Dendritic cell treated with granulocyte-macrophage colony-stimulating factor and Interleukin-4, amounts not matched to agents 40 ng/mL and 50 ng/mL, for 4 days (primary cell): ENCODE data around the gene CATSPERZ.

Experiments
- H3K27ac Mint-ChIP-seq: one replicate; pipeline ENCODE4 v1.8.0; 2022; ENCODE audit warnings: mild to moderate bottlenecking, mixed read lengths
- H3K27me3 Mint-ChIP-seq: one replicate; pipeline ENCODE4 v1.8.0; 2022; ENCODE audit warnings: mild to moderate bottlenecking, mixed read lengths
- H3K36me3 Mint-ChIP-seq: one replicate; pipeline ENCODE4 v1.8.0; 2022; ENCODE audit warnings: low read depth, mixed read lengths
- H3K4me1 Mint-ChIP-seq: one replicate; pipeline ENCODE4 v1.8.0; 2022; ENCODE audit warnings: low read depth, mixed read lengths
- H3K4me3 Mint-ChIP-seq: one replicate; pipeline ENCODE4 v1.8.0; 2022; ENCODE audit warnings: mild to moderate bottlenecking, moderate library complexity, mixed read lengths
- H3K9me3 Mint-ChIP-seq: one replicate; pipeline ENCODE4 v1.8.0; 2022; ENCODE audit warnings: mixed read lengths
- intact Hi-C: fragments of 100-400 bp; cut with micrococcal nuclease; formaldehyde crosslinking; loops from one replicate; pipeline ENCODE4 v1.15.0; 2022

Gene CATSPERZ

DNA sequence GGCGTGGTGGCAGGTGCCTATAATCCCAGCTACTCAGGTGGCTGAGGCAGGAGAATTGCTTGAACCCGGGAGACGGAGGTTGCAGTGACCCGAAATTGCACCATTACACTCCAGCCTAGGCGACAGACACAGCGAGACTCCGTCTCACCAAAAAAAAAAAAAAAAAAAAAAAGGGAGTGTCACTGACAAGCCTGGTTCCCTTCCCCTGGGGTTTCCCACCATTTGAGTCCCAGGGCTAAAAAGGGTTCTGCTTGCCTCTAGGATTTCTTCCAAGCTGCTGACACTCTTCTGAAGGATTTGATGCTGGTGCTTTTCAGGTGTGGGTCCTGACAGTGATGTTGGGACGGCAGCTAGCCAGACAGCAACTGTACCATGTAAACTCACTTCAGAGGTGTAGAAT is 38.6 kb downstream of the CATSPERZ start:
- no peak overlapping the region for H3K4me3 Mint-ChIP-seq
- intact Hi-C loops: no loop called here
- H3K27me3 Mint-ChIP-seq: no peaks in the 10 kb centered on the region
- peak overlapping the region; percentile 93 for H3K27ac Mint-ChIP-seq
- H3K4me1 Mint-ChIP-seq: peaks cover 64% of the 10 kb centered on the region
- H3K9me3 Mint-ChIP-seq: no peaks in the 10 kb centered on the region
- H3K36me3 Mint-ChIP-seq: peaks cover 25% of the 10 kb centered on the region

- intact Hi-C loops: no loop called here
- Mint-ChIP-seq H3K27me3 (no peaks in the 10 kb centered on the region), H3K4me1 (peaks cover 66% of the 10 kb centered on the region)
Observed at GRCh38 chr11:64339286-64339685, 39.1 kb downstream of the CATSPERZ start.

GRCh38 chr11:64339754-64340408 is 39.7 kb downstream of the CATSPERZ start, which contains the start of gene CCDC88B:
CCDC88B (plus strand) TSS chr11:64340204; CDS start chr11:64340267, 63 bp downstream.
- Mint-ChIP-seq H3K9me3 (no peaks in the 10 kb centered on the region), H3K4me1 (peaks cover 68% of the 10 kb centered on the region), H3K27me3 (no peaks in the 10 kb centered on the region), H3K36me3 (peaks cover 37% of the 10 kb centered on the region), H3K27ac (peak within 1 kb of the TSS; percentile 93), H3K4me3 (peak within 1 kb of the TSS; percentile 80)
- intact Hi-C loops: loop anchor here (5.0 kb wide), 1 partner anchor 33 kb away; the partner anchor contains the start of gene ESRRA

More at GRCh38 chr11:64339286-64339685, 39.1 kb downstream of the CATSPERZ start:
- peaks cover 31% of the 10 kb centered on the region for H3K36me3 Mint-ChIP-seq
- peak overlapping the region; percentile 80 for H3K4me3 Mint-ChIP-seq
- H3K27ac Mint-ChIP-seq: peak overlapping the region; percentile 93
- H3K9me3 Mint-ChIP-seq: no peaks in the 10 kb centered on the region

DNA sequence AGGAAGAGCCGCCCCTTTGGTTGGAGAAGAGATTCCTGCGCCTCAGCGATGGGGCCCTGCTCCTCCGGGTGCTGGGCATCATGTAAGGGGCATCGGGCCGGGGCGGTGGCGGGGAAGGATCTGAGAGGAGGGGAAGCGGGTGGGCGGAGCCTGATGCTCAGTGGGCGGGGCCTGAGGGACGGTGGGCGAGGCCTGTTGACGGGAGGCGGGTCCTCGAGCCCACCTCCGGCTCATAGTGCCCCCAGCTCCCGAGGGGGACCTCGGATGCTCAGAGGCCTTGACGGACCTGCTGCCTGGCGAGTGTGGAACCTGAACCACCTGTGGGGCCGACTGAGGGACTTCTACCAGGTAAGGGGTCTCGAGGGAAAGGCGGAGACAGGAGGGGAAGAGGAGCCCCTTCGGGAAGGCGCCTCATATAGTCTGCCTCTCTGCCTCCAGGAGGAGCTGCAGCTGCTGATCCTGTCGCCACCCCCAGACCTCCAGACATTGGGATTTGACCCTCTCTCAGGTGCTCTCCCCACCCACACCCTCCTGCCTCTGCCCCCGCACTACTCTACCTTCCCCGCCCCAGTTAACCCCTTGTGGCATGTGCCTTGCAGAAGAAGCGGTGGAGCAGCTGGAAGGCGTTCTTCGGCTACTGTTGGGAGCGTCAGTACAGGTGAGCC is 40.6 kb downstream of the CATSPERZ start:
- Mint-ChIP-seq H3K9me3 (no peaks in the 10 kb centered on the region), H3K36me3 (peaks cover 46% of the 10 kb centered on the region), H3K27me3 (no peaks in the 10 kb centered on the region), H3K27ac (peak overlapping the region; percentile 93), H3K4me3 (peak overlapping the region; percentile 80), H3K4me1 (peaks cover 69% of the 10 kb centered on the region)
- intact Hi-C loops: loop anchor here (5.0 kb wide), 1 partner anchor 34 kb away; the partner anchor contains the start of gene ESRRA

- intact Hi-C loops: loop anchor here (5.0 kb wide), 1 partner anchor 34 kb away; the partner anchor contains the start of gene ESRRA
- Mint-ChIP-seq H3K4me3 (peak overlapping the region; percentile 80), H3K27me3 (no peaks in the 10 kb centered on the region), H3K36me3 (peaks cover 52% of the 10 kb centered on the region), H3K27ac (peak overlapping the region; percentile 48), H3K9me3 (no peaks in the 10 kb centered on the region), H3K4me1 (peaks cover 74% of the 10 kb centered on the region)
Observed at GRCh38 chr11:64341429-64341828, 41.3 kb downstream of the CATSPERZ start.

DNA sequence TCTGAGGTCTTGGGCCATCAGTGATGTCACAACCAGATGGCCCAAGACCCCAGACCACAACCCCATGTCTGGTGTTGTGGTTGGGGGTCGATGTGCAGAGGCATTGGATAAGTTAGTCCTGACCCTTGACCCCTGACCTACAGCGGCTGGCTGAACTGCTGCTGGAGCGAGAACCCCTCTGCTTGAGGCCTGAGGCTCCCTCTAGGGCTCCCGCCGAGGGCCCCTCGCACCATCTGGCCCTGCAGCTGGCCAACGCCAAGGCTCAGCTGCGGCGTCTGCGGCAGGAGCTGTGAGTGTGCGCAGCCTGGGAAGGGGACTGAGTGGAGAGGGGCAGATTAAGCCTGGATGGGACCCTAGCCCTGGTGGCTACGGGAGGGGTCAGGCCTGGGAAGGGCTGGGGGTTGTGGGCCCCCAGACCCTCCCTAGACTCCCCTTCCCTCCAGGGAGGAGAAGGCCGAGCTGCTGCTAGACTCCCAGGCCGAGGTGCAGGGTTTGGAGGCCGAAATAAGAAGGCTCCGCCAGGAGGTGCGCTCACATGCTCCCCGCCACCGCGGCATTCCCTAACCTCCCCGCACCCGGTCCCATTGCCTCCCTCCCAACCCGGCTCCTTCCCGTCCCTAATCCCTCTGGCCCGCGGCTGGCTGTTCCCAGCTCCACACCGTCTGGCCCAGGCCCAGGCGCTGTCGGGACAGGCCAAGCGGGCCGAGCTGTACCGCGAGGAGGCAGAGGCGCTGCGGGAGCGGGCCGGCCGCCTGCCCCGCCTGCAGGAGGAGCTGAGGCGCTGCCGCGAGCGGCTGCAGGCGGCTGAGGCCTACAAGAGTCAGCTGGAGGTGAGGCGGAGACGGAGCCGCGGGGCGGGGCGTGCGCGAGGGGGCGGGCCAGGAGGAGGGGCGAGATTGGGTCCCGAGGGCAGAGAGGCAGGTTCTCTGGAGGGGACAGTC is 42.0 kb downstream of the CATSPERZ start:
- H3K9me3 Mint-ChIP-seq: no peaks in the 10 kb centered on the region
- peaks cover 80% of the 10 kb centered on the region for H3K4me1 Mint-ChIP-seq
- no peaks in the 10 kb centered on the region for H3K27me3 Mint-ChIP-seq
- peak overlapping the region; percentile 57 for H3K4me3 Mint-ChIP-seq
- H3K27ac Mint-ChIP-seq: peak overlapping the region; percentile 48
- peaks cover 59% of the 10 kb centered on the region for H3K36me3 Mint-ChIP-seq
- intact Hi-C loops: loop anchor here (5.0 kb wide), 1 partner anchor 35 kb away; the partner anchor contains the start of gene ESRRA

- Mint-ChIP-seq H3K36me3 (peaks cover 67% of the 10 kb centered on the region), H3K4me1 (peaks cover 84% of the 10 kb centered on the region), H3K27me3 (no peaks in the 10 kb centered on the region), H3K9me3 (no peaks in the 10 kb centered on the region), H3K27ac (no peak overlapping the region), H3K4me3 (no peak overlapping the region)
- intact Hi-C loops: loop anchor here (5.0 kb wide), 1 partner anchor 36 kb away; the partner anchor contains the start of gene ESRRA
Observed at GRCh38 chr11:64342869-64343745, 42.9 kb downstream of the CATSPERZ start.

DNA sequence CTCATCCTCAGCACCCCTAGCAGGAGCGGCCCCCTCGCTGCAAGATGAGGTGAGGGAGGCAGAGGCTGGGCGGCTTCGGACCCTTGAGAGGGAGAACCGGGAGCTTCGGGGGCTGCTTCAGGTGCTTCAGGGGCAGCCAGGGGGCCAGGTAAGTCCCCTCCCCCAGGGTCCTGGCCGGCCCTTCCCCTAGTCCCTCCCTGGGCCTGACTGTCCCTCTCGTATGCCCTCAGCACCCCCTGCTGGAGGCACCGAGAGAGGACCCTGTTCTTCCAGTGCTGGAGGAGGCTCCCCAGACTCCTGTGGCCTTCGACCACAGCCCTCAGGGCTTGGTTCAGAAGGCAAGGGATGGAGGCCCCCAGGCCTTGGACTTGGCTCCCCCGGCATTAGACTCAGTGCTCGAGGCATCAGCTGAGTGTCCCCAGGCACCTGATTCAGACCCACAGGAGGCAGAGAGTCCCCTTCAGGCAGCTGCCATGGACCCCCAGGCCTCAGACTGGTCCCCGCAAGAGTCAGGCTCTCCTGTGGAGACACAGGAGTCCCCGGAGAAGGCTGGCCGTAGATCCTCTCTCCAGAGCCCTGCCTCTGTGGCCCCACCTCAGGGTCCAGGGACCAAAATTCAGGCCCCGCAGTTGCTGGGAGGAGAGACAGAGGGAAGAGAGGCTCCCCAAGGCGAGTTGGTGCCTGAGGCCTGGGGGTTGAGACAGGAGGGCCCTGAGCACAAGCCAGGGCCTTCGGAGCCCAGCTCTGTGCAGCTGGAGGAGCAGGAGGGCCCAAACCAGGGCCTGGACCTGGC is 43.8 kb downstream of the CATSPERZ start:
- peaks cover 72% of the 10 kb centered on the region for H3K36me3 Mint-ChIP-seq
- H3K4me1 Mint-ChIP-seq: peaks cover 78% of the 10 kb centered on the region
- no peak overlapping the region for H3K4me3 Mint-ChIP-seq
- intact Hi-C loops: loop anchor here (5.0 kb wide), 1 partner anchor 37 kb away; the partner anchor contains the start of gene ESRRA
- H3K9me3 Mint-ChIP-seq: no peaks in the 10 kb centered on the region
- no peak overlapping the region for H3K27ac Mint-ChIP-seq
- no peaks in the 10 kb centered on the region for H3K27me3 Mint-ChIP-seq

DNA sequence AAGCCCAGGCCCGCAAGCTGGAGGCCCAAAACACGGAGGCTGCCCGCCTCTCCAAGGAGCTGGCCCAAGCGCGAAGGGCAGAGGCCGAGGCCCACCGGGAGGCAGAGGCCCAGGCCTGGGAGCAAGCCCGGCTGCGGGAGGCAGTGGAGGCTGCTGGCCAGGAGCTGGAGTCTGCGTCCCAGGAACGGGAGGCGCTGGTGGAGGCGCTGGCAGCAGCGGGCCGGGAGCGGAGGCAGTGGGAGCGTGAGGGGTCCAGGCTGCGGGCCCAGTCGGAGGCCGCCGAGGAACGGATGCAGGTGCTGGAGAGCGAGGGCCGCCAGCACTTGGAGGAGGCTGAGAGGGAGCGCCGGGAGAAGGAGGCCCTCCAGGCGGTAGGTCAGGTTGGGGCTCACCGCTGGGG is 44.6 kb downstream of the CATSPERZ start:
- Mint-ChIP-seq H3K9me3 (no peaks in the 10 kb centered on the region), H3K4me1 (peaks cover 69% of the 10 kb centered on the region), H3K27me3 (no peaks in the 10 kb centered on the region), H3K4me3 (no peak overlapping the region), H3K36me3 (peaks cover 80% of the 10 kb centered on the region), H3K27ac (no peak overlapping the region)
- intact Hi-C loops: loop anchor here (5.0 kb wide), 1 partner anchor 37 kb away; the partner anchor contains the start of gene ESRRA

GRCh38 chr11:64347193-64347867 is 47.2 kb downstream of the CATSPERZ start:
- intact Hi-C loops: no loop called here
- Mint-ChIP-seq H3K4me3 (no peak overlapping the region), H3K9me3 (no peaks in the 10 kb centered on the region), H3K27ac (no peak overlapping the region), H3K27me3 (no peaks in the 10 kb centered on the region), H3K4me1 (peaks cover 44% of the 10 kb centered on the region), H3K36me3 (peaks cover 94% of the 10 kb centered on the region)

- H3K9me3 Mint-ChIP-seq: no peaks in the 10 kb centered on the region
- H3K4me1 Mint-ChIP-seq: peaks cover 32% of the 10 kb centered on the region
- no peaks in the 10 kb centered on the region for H3K27me3 Mint-ChIP-seq
- H3K36me3 Mint-ChIP-seq: peaks cover 94% of the 10 kb centered on the region
- no peak overlapping the region for H3K4me3 Mint-ChIP-seq
- no peak overlapping the region for H3K27ac Mint-ChIP-seq
- intact Hi-C loops: no loop called here
Observed at GRCh38 chr11:64348383-64349024, 48.3 kb downstream of the CATSPERZ start.
